SU-DHL-6 (cell line): ENCODE measurements around the gene SLC39A11.

Experiments used
- H2AFZ ChIP-seq: fragments of 200-600 bp; sonication (generic); 2 replicates; pipeline ENCODE4 v1.6.1; 2014; ENCODE audit warnings: low read depth, mild to moderate bottlenecking, moderate library complexity, mixed read lengths, antibody characterized with exemption, low read length; ENCODE audit not compliant: severe bottlenecking
- H3F3A ChIP-seq: fragments of 200-600 bp; shearing (Covaris generic); 2 replicates; pipeline ENCODE4 v1.6.0; 2016; ENCODE audit warnings: antibody characterized with exemption, mild to moderate bottlenecking; ENCODE audit not compliant: insufficient read depth
- H3K27ac ChIP-seq: fragments of 200-600 bp; sonication (generic); 2 replicates; pipeline ENCODE4 v1.5.1; 2016; ENCODE audit warnings: low read depth, mild to moderate bottlenecking, low read length, moderate library complexity, mixed read lengths
- H3K27me3 ChIP-seq: fragments of 200-600 bp; sonication (generic), shearing (Covaris generic); 2 replicates; pipeline ENCODE4 v1.6.0; 2014; ENCODE audit warnings: mild to moderate bottlenecking, low read length
- H3K36me3 ChIP-seq: fragments of 200-600 bp; sonication (generic); 2 replicates; pipeline ENCODE4 v1.6.1; 2014; ENCODE audit warnings: mild to moderate bottlenecking, low read length, mixed read lengths
- H3K4me2 ChIP-seq: fragments of 300-600, 200-600 bp; shearing (Covaris generic), sonication (generic); 2 replicates; pipeline ENCODE4 v1.6.0; 2014; ENCODE audit warnings: low read length, low read depth, mild to moderate bottlenecking; ENCODE audit not compliant: poor library complexity, severe bottlenecking
- H3K4me3 ChIP-seq: fragments of 200-600 bp; sonication (generic); 2 replicates; pipeline ENCODE4 v1.5.1; 2014; ENCODE audit warnings: antibody characterized with exemption, low read length, mild to moderate bottlenecking, mixed read lengths; ENCODE audit not compliant: insufficient read depth, poor library complexity, severe bottlenecking
- H3K79me2 ChIP-seq: fragments of 200-600 bp; sonication (generic); 2 replicates; pipeline ENCODE4 v1.6.1; 2014; ENCODE audit warnings: mild to moderate bottlenecking, low read length, moderate library complexity; ENCODE audit not compliant: insufficient read depth
- H3K9ac ChIP-seq: fragments of 200-600 bp; sonication (generic); 2 replicates; pipeline ENCODE4 v1.7.0; 2014; ENCODE audit warnings: mild to moderate bottlenecking, low read length
- H3K9me2 ChIP-seq: fragments of 200-600 bp; sonication (generic); replicated peaks from 2 replicates; pipeline ENCODE4 v1.6.1; 2014; ENCODE audit warnings: low read length; ENCODE audit not compliant: insufficient read depth
- H3K9me3 ChIP-seq: fragments of 200-600 bp; sonication (generic); 2 replicates; pipeline ENCODE4 v1.6.1; 2014; ENCODE audit warnings: low read length, mixed read lengths; ENCODE audit not compliant: insufficient read depth
- H4K20me1 ChIP-seq: fragments of 200-600 bp; sonication (generic); 2 replicates; pipeline ENCODE4 v1.6.1; 2014; ENCODE audit warnings: low read depth, mild to moderate bottlenecking, antibody characterized with exemption, low read length, moderate library complexity, mixed read lengths
- EZH2phosphoT487 ChIP-seq: fragments of 200-600 bp; sonication (generic), shearing (Covaris generic); conservative IDR thresholded peaks from 2 replicates; pipeline ENCODE4 v1.6.1; 2018; ENCODE audit warnings: mild to moderate bottlenecking, antibody characterized with exemption, low read length, moderate library complexity, mixed read lengths
- TF ChIP-seq, protein P1 (sequence below): fragments of 200-600 bp; sonication (generic); IDR thresholded peaks from one replicate; pipeline ENCODE4 v1.5.1; 2017; ENCODE audit warnings: antibody characterized with exemption, mild to moderate bottlenecking, low read length, moderate library complexity; ENCODE audit not compliant: insufficient read depth, poor library complexity, severe bottlenecking

The SLC39A11 gene

DNA sequence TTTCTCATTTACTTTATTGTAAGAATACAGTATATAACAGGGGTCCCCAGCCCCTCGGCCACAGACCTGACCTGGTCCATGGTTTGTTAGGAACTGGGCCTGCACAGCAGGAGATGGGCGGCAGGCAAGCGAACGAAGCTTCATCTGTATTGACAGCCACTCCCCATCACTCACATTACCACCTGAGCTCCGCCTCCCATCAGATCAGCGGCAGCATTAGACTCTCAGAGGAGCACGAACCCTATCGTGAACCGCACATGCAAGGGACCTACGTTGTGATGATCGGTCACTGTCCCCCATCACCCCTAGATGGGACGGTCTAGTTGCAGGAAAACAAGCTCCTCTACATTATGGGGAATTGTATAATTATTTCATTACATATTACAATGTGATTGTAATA lies 410.6 kb downstream of the SLC39A11 start:
- no peaks in the 10 kb centered on the region for H3K9me2 ChIP-seq
- no peaks in the 10 kb centered on the region for H3K79me2 ChIP-seq
- no peak overlapping the region for H3K9ac ChIP-seq
- H3K4me2 ChIP-seq = no peak overlapping the region
- no peak overlapping the region for H2AFZ ChIP-seq
- H4K20me1 ChIP-seq = no peaks in the 10 kb centered on the region
- H3K4me3 ChIP-seq = no peak overlapping the region
- TF ChIP-seq, protein P1, sequence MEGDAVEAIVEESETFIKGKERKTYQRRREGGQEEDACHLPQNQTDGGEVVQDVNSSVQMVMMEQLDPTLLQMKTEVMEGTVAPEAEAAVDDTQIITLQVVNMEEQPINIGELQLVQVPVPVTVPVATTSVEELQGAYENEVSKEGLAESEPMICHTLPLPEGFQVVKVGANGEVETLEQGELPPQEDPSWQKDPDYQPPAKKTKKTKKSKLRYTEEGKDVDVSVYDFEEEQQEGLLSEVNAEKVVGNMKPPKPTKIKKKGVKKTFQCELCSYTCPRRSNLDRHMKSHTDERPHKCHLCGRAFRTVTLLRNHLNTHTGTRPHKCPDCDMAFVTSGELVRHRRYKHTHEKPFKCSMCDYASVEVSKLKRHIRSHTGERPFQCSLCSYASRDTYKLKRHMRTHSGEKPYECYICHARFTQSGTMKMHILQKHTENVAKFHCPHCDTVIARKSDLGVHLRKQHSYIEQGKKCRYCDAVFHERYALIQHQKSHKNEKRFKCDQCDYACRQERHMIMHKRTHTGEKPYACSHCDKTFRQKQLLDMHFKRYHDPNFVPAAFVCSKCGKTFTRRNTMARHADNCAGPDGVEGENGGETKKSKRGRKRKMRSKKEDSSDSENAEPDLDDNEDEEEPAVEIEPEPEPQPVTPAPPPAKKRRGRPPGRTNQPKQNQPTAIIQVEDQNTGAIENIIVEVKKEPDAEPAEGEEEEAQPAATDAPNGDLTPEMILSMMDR = no peak
- no peak for TF ChIP-seq EZH2phosphoT487
- H3K9me3 ChIP-seq = no peaks in the 10 kb centered on the region
- H3K27me3 ChIP-seq = no peaks in the 10 kb centered on the region
- no peak overlapping the region for H3K27ac ChIP-seq
- H3K36me3 ChIP-seq = no peaks in the 10 kb centered on the region
- H3F3A ChIP-seq = no peaks in the 10 kb centered on the region

DNA sequence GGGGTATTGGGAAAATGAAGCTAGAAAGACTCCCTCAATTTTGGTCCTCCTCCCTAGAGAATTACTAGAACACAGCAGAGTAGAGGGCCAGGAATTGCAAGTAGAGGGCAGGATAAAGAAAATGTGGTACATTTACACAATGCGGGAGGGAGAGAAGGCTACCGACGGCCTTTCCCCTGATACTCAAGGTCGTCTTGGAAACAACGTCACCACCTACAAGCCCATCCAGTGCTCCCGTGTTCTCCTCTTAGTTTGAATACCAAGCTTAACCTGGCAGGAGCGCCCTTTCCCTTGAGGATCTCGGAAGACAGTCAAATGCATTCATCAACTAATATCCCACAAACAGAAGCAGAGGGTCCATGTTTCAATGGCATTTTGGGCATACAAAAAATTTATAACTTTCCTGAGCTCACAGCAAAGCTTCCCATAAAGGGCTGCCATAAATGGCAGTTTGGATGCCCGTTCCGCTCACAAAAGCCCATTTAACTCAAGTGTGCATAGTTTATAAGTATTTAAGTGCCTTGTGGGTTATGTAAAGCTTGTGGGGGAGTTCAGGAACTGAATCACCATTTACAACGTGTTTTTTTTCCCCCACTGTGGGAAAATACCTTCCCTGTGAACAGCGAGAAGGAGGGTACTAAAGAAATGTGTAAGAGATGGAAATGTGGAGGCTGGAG lies 414.6 kb downstream of the SLC39A11 start:
- no peaks in the 10 kb centered on the region for H3K79me2 ChIP-seq
- H3K9me3 ChIP-seq = no peaks in the 10 kb centered on the region
- no peaks in the 10 kb centered on the region for H3K9me2 ChIP-seq
- H2AFZ ChIP-seq = no peak overlapping the region
- no peak overlapping the region for H3K4me3 ChIP-seq
- H3K27ac ChIP-seq = no peak overlapping the region
- no peaks in the 10 kb centered on the region for H4K20me1 ChIP-seq
- no peak overlapping the region for H3K9ac ChIP-seq
- no peak overlapping the region for H3K4me2 ChIP-seq
- TF ChIP-seq, protein P1 = no peak
- TF ChIP-seq EZH2phosphoT487 = no peak
- no peaks in the 10 kb centered on the region for H3F3A ChIP-seq
- H3K36me3 ChIP-seq = no peaks in the 10 kb centered on the region
- no peaks in the 10 kb centered on the region for H3K27me3 ChIP-seq

DNA sequence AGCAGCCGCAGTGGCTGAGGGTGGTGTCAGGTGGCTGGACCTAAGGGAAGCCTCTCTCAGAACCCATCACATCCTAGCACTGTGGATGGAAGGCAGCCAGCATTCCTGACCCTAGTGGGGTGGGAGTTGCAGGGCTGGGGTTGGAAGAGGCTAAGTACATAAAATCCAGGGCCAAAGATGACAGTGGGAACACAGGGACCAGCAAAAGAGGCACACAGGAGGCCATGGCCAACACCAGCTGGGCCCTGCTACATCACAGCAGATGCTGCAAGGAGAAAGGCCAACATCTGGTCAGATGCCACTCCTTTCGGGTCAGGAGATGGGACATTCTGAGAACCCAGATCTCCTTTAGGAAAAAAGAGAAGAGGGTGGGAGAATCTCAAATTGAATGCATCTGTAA lies 415.4 kb downstream of the SLC39A11 start:
- Histone ChIP-seq H3K27me3 (no peaks in the 10 kb centered on the region), H2AFZ (no peak overlapping the region), H3K79me2 (no peaks in the 10 kb centered on the region), H3K4me2 (no peak overlapping the region), H3K27ac (no peak overlapping the region), H3K9me3 (no peaks in the 10 kb centered on the region), H3F3A (no peaks in the 10 kb centered on the region), H4K20me1 (no peaks in the 10 kb centered on the region), H3K4me3 (no peak overlapping the region), H3K9ac (no peak overlapping the region), H3K36me3 (no peaks in the 10 kb centered on the region), H3K9me2 (no peaks in the 10 kb centered on the region)
- no peak for TF ChIP-seq EZH2phosphoT487
- TF ChIP-seq, protein P1 = no peak
